BLaER1 (cell line): ENCODE measurements around the gene OR51I2.

Experiments used
- H3K27ac ChIP-seq: shearing (Covaris generic); formaldehyde crosslinking; 2 replicates; pipeline ENCODE4 v1.8.1; 2022
- H3K27me3 ChIP-seq: shearing (Covaris generic); formaldehyde crosslinking; 2 replicates; pipeline ENCODE4 v1.8.1; 2022
- H3K36me3 ChIP-seq: shearing (Covaris generic); formaldehyde crosslinking; 2 replicates; pipeline ENCODE4 v1.8.1; 2022
- H3K4me1 ChIP-seq: shearing (Covaris generic); formaldehyde crosslinking; 2 replicates; pipeline ENCODE4 v1.8.1; 2022
- H3K4me2 ChIP-seq: shearing (Covaris generic); formaldehyde crosslinking; 2 replicates; pipeline ENCODE4 v1.8.1; 2022
- H3K4me3 ChIP-seq: shearing (Covaris generic); formaldehyde crosslinking; 2 replicates; pipeline ENCODE4 v1.8.1; 2022
- H3K9ac ChIP-seq: shearing (Covaris generic); formaldehyde crosslinking; 2 replicates; pipeline ENCODE4 v1.8.1; 2022
- H3K9me3 ChIP-seq: shearing (Covaris generic); formaldehyde crosslinking; 2 replicates; pipeline ENCODE4 v1.8.1; 2022
- H4K20me1 ChIP-seq: shearing (Covaris generic); formaldehyde crosslinking; 2 replicates; pipeline ENCODE4 v1.8.1; 2022
- Cebpa-rat ChIP-seq: shearing (Covaris generic); IDR thresholded peaks from 2 replicates; pipeline ENCODE4 v1.8.1; 2022

Gene OR51I2

GRCh38 chr11:5473921-5474320 lies 24.8 kb downstream of the OR51I2 start:
- Histone ChIP-seq H3K9me3 (no peaks in the 10 kb centered on the region), H3K4me3 (no peak overlapping the region), H3K4me1 (no peaks in the 10 kb centered on the region), H3K9ac (no peak overlapping the region), H3K36me3 (no peaks in the 10 kb centered on the region), H4K20me1 (no peaks in the 10 kb centered on the region), H3K4me2 (no peak overlapping the region), H3K27ac (no peak overlapping the region), H3K27me3 (no peaks in the 10 kb centered on the region)
- no peak for TF ChIP-seq Cebpa-rat

GRCh38 chr11:5476186-5476819 lies 27.2 kb downstream of the OR51I2 start:
- no peak overlapping the region for H3K4me3 ChIP-seq
- no peaks in the 10 kb centered on the region for H3K27me3 ChIP-seq
- H4K20me1 ChIP-seq, result no peaks in the 10 kb centered on the region
- no peak overlapping the region for H3K9ac ChIP-seq
- no peak overlapping the region for H3K4me2 ChIP-seq
- no peaks in the 10 kb centered on the region for H3K4me1 ChIP-seq
- H3K27ac ChIP-seq, result no peak overlapping the region
- TF ChIP-seq Cebpa-rat, result no peak
- H3K9me3 ChIP-seq, result no peaks in the 10 kb centered on the region
- H3K36me3 ChIP-seq, result no peaks in the 10 kb centered on the region

GRCh38 chr11:5486003-5486402 lies 36.9 kb downstream of the OR51I2 start:
- no peaks in the 10 kb centered on the region for H3K36me3 ChIP-seq
- H3K27ac ChIP-seq, result no peak overlapping the region
- H3K9ac ChIP-seq, result no peak overlapping the region
- H3K9me3 ChIP-seq, result no peaks in the 10 kb centered on the region
- no peak for TF ChIP-seq Cebpa-rat
- no peak overlapping the region for H3K4me2 ChIP-seq
- H3K4me1 ChIP-seq, result no peaks in the 10 kb centered on the region
- H3K4me3 ChIP-seq, result no peak overlapping the region
- no peaks in the 10 kb centered on the region for H4K20me1 ChIP-seq
- H3K27me3 ChIP-seq, result no peaks in the 10 kb centered on the region

- TF ChIP-seq Cebpa-rat, result no peak
- no peaks in the 10 kb centered on the region for H3K27me3 ChIP-seq
- H3K4me2 ChIP-seq, result no peak overlapping the region
- no peaks in the 10 kb centered on the region for H3K36me3 ChIP-seq
- H3K4me3 ChIP-seq, result no peak overlapping the region
- H3K4me1 ChIP-seq, result no peaks in the 10 kb centered on the region
- no peaks in the 10 kb centered on the region for H3K9me3 ChIP-seq
- H3K9ac ChIP-seq, result no peak overlapping the region
- no peak overlapping the region for H3K27ac ChIP-seq
- H4K20me1 ChIP-seq, result no peaks in the 10 kb centered on the region
Observed at GRCh38 chr11:5486421-5486820, 37.3 kb downstream of the OR51I2 start.

- no peaks in the 10 kb centered on the region for H3K27me3 ChIP-seq
- H3K36me3 ChIP-seq, result no peaks in the 10 kb centered on the region
- H3K4me1 ChIP-seq, result no peaks in the 10 kb centered on the region
- H4K20me1 ChIP-seq, result no peaks in the 10 kb centered on the region
- no peak within 1 kb of the TSS for H3K27ac ChIP-seq
- no peak within 1 kb of the TSS for H3K9ac ChIP-seq
- no peak for TF ChIP-seq Cebpa-rat
- H3K4me2 ChIP-seq, result no peak within 1 kb of the TSS
- H3K9me3 ChIP-seq, result no peaks in the 10 kb centered on the region
- no peak within 1 kb of the TSS for H3K4me3 ChIP-seq
Observed at GRCh38 chr11:5488385-5488784, 39.3 kb downstream of the OR51I2 start, which contains the start of gene OR52D1. Gene OR52D1 (plus strand): TSS chr11:5488685. CDS start chr11:5488707, 22 bp downstream.

- TF ChIP-seq Cebpa-rat, result no peak
- H3K4me2 ChIP-seq, result no peak overlapping the region
- no peak overlapping the region for H3K4me3 ChIP-seq
- H3K27ac ChIP-seq, result no peak overlapping the region
- H4K20me1 ChIP-seq, result no peaks in the 10 kb centered on the region
- no peaks in the 10 kb centered on the region for H3K36me3 ChIP-seq
- no peaks in the 10 kb centered on the region for H3K9me3 ChIP-seq
- H3K27me3 ChIP-seq, result no peaks in the 10 kb centered on the region
- H3K4me1 ChIP-seq, result no peaks in the 10 kb centered on the region
- no peak overlapping the region for H3K9ac ChIP-seq
Observed at GRCh38 chr11:5488798-5489399, 39.8 kb downstream of the OR51I2 start.

GRCh38 chr11:5489576-5490357 lies 40.6 kb downstream of the OR51I2 start:
- Histone ChIP-seq H3K9ac (no peak overlapping the region), H3K27ac (no peak overlapping the region), H3K27me3 (no peaks in the 10 kb centered on the region), H3K36me3 (no peaks in the 10 kb centered on the region), H3K4me3 (no peak overlapping the region), H4K20me1 (no peaks in the 10 kb centered on the region), H3K4me2 (no peak overlapping the region), H3K4me1 (no peaks in the 10 kb centered on the region), H3K9me3 (no peaks in the 10 kb centered on the region)
- no peak for TF ChIP-seq Cebpa-rat

- no peaks in the 10 kb centered on the region for H3K9me3 ChIP-seq
- TF ChIP-seq Cebpa-rat, result no peak
- H3K4me1 ChIP-seq, result no peaks in the 10 kb centered on the region
- no peak overlapping the region for H3K4me3 ChIP-seq
- H4K20me1 ChIP-seq, result no peaks in the 10 kb centered on the region
- no peaks in the 10 kb centered on the region for H3K36me3 ChIP-seq
- H3K27ac ChIP-seq, result no peak overlapping the region
- H3K9ac ChIP-seq, result no peak overlapping the region
- no peaks in the 10 kb centered on the region for H3K27me3 ChIP-seq
- H3K4me2 ChIP-seq, result no peak overlapping the region
Observed at GRCh38 chr11:5499671-5500070, 50.5 kb downstream of the OR51I2 start.

GRCh38 chr11:5500393-5500801 lies 51.3 kb downstream of the OR51I2 start:
- H4K20me1 ChIP-seq, result no peaks in the 10 kb centered on the region
- no peak overlapping the region for H3K27ac ChIP-seq
- no peak overlapping the region for H3K4me3 ChIP-seq
- TF ChIP-seq Cebpa-rat, result no peak
- no peak overlapping the region for H3K9ac ChIP-seq
- H3K9me3 ChIP-seq, result no peaks in the 10 kb centered on the region
- no peak overlapping the region for H3K4me2 ChIP-seq
- H3K27me3 ChIP-seq, result no peaks in the 10 kb centered on the region
- H3K36me3 ChIP-seq, result no peaks in the 10 kb centered on the region
- no peaks in the 10 kb centered on the region for H3K4me1 ChIP-seq

GRCh38 chr11:5504403-5504921 lies 55.3 kb downstream of the OR51I2 start:
- Histone ChIP-seq H3K4me3 (no peak overlapping the region), H3K4me1 (no peaks in the 10 kb centered on the region)

More at GRCh38 chr11:5504403-5504921, 55.3 kb downstream of the OR51I2 start:
- H3K36me3 ChIP-seq, result no peaks in the 10 kb centered on the region
- H3K4me2 ChIP-seq, result no peak overlapping the region
- no peak for TF ChIP-seq Cebpa-rat
- H4K20me1 ChIP-seq, result no peaks in the 10 kb centered on the region
- H3K9ac ChIP-seq, result no peak overlapping the region
- H3K9me3 ChIP-seq, result no peaks in the 10 kb centered on the region
- no peak overlapping the region for H3K27ac ChIP-seq
- H3K27me3 ChIP-seq, result no peaks in the 10 kb centered on the region
